ENCODE results near the gene PYGO2. TPM values are rescaled to one million over a fixed set of nuclear protein-coding genes. Genes with fewer than 3 reads are reported as not detected.
"Not testable (repeated sequence)": the region's sequence is repeated elsewhere in the genome, so short reads cannot be mapped to it uniquely, and the experiment has no call there.

PYGO2 gene
- total RNA-seq, 1 experiment from 2014 or later, result 37.4 TPM

DNA sequence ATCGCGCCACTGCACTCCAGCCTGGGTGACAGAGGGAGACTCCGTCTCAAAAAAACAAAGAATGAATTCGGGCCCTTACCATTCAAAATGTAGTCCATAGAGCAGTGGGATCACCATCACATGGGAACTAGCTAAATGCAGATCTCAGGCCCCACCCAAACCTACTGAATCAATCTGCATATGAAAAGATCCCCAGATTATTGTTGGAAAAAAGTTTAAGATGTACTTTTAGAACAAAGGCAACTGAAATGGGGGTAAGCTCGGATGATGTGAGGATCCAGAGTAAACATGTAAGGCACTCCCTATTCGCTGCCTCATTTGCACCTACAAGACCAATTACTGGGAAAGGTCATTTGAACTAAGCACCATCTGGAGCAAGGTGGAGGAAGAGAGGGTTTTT lies 20.8 kb upstream of the PYGO2 start:
- CTCF ChIA-PET, result interaction anchor here (0.7 to 5.8 kb wide), 10 partner anchors 9 to 104 kb away, joined by 3 to 50 read pairs (median 8); partner anchors contain the start of genes ADAM15, CKS1B, LENEP and PYGO2
- H3K36me3 Mint-ChIP-seq, result peaks cover 38% of the 10 kb centered on the region
- no peaks in the 10 kb centered on the region for H3K27me3 Mint-ChIP-seq (ENCODE audit: low read depth)
- H3K4me3 Mint-ChIP-seq, result no peak overlapping the region
- TF ChIP-seq, protein P1, sequence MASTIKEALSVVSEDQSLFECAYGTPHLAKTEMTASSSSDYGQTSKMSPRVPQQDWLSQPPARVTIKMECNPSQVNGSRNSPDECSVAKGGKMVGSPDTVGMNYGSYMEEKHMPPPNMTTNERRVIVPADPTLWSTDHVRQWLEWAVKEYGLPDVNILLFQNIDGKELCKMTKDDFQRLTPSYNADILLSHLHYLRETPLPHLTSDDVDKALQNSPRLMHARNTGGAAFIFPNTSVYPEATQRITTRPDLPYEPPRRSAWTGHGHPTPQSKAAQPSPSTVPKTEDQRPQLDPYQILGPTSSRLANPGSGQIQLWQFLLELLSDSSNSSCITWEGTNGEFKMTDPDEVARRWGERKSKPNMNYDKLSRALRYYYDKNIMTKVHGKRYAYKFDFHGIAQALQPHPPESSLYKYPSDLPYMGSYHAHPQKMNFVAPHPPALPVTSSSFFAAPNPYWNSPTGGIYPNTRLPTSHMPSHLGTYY (CRISPR knock-in tag; IDR thresholded peaks at IDR 0.05), result 0 out of 2 replicates have a peak, but pooled peaks have one; percentile 21
- TF ChIP-seq, protein P2, sequence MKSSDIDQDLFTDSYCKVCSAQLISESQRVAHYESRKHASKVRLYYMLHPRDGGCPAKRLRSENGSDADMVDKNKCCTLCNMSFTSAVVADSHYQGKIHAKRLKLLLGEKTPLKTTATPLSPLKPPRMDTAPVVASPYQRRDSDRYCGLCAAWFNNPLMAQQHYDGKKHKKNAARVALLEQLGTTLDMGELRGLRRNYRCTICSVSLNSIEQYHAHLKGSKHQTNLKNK (CRISPR knock-in tag; IDR thresholded peaks at IDR 0.05), result no peak
- POLR2A ChIA-PET, result interaction anchor here (1.4 to 3.7 kb wide), 6 partner anchors 11 to 46 kb away, joined by 3 to 123 read pairs (median 10); partner anchors contain the start of genes PMVK, PYGO2, SHC1 and ZBTB7B
- DNase-seq (ENCODE audit: low spot score) (no peak), ATAC-seq (peak; percentile 4; the same call in 1 of the 2 replicates)
- no peak overlapping the region for H3K27ac Mint-ChIP-seq
- H3K9me3 Mint-ChIP-seq, result no peaks in the 10 kb centered on the region
- H3K4me1 Mint-ChIP-seq, result peaks cover 10% of the 10 kb centered on the region

DNA sequence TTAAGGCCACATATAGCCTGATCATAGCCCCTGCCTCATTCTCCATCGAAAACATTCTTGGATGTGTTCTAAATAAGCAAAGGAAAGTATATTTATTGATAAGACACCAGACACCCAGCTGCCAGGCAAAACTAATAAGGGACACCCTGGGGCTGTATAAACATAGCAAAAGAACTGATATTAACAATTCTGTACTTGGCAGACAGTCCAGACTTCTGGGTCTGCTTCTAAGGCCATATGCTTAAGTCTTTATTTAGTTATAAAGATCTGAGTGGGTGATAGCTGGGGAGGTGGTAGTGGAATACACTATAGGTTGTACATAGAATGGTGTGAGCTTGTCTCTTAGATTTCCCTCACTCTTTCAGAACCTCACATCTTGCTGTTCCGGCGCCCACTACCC lies 16.8 kb upstream of the PYGO2 start:
- POLR2A ChIA-PET, result no interaction called here

DNA sequence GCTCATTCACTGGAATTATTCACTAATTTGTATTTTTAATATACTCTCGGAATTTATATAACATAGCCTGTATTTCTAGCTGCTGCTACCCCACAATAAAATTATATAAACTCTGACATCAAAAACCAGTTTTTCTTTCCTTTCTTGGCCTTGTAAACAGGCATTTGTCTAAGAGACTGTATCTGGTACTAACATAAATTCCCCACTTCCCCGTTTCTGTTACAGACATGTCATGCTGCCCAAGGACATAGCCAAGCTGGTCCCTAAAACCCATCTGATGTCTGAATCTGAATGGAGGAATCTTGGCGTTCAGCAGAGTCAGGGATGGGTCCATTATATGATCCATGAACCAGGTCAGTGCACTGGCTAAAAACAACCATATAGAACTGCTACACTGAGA lies 16.2 kb upstream of the PYGO2 start:
- H3K4me1 Mint-ChIP-seq; H3K9me3 Mint-ChIP-seq; H3K4me3 Mint-ChIP-seq; POLR2A ChIA-PET; H3K27me3 Mint-ChIP-seq (ENCODE audit: low read depth); DNase-seq (ENCODE audit: low spot score); ATAC-seq: not testable (repeated sequence)
- CTCF ChIA-PET, result interaction anchor here (4.3 kb wide), 1 partner anchor 22 kb away, joined by 14 read pairs; no protein-coding TSS in a partner anchor
- Mint-ChIP-seq H3K27ac (peak overlapping the region; percentile 64; the same call in 1 of the 2 replicates), H3K36me3 (peaks cover 34% of the 10 kb centered on the region)

More for the DNA sequence above, 16.8 kb upstream of the PYGO2 start:
- no peaks in the 10 kb centered on the region for H3K27me3 Mint-ChIP-seq (ENCODE audit: low read depth)
- H3K36me3 Mint-ChIP-seq, result peaks cover 34% of the 10 kb centered on the region
- peaks cover 2% of the 10 kb centered on the region; the same call in 1 of the 2 replicates for H3K4me1 Mint-ChIP-seq
- CTCF ChIA-PET, result interaction anchor here (4.3 kb wide), 1 partner anchor 21 kb away, joined by 14 read pairs; no protein-coding TSS in a partner anchor
- no peak overlapping the region for H3K4me3 Mint-ChIP-seq
- DNase-seq (ENCODE audit: low spot score) (no peak), ATAC-seq (no peak)
- no peak for TF ChIP-seq ZBTB21 (CRISPR knock-in tag; IDR thresholded peaks at IDR 0.05; ENCODE audit: borderline replicate concordance)
- TF ChIP-seq GTF2I (CRISPR knock-in tag; conservative IDR thresholded peaks at IDR 0.05), result no peak
- TF ChIP-seq, protein P3, sequence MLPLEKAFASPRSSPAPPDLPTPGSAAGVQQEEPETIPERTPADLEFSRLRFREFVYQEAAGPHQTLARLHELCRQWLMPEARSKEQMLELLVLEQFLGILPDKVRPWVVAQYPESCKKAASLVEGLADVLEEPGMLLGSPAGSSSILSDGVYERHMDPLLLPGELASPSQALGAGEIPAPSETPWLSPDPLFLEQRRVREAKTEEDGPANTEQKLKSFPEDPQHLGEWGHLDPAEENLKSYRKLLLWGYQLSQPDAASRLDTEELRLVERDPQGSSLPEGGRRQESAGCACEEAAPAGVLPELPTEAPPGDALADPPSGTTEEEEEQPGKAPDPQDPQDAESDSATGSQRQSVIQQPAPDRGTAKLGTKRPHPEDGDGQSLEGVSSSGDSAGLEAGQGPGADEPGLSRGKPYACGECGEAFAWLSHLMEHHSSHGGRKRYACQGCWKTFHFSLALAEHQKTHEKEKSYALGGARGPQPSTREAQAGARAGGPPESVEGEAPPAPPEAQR (CRISPR knock-in tag; IDR thresholded peaks at IDR 0.05), result no peak
- TF ChIP-seq, protein P4, sequence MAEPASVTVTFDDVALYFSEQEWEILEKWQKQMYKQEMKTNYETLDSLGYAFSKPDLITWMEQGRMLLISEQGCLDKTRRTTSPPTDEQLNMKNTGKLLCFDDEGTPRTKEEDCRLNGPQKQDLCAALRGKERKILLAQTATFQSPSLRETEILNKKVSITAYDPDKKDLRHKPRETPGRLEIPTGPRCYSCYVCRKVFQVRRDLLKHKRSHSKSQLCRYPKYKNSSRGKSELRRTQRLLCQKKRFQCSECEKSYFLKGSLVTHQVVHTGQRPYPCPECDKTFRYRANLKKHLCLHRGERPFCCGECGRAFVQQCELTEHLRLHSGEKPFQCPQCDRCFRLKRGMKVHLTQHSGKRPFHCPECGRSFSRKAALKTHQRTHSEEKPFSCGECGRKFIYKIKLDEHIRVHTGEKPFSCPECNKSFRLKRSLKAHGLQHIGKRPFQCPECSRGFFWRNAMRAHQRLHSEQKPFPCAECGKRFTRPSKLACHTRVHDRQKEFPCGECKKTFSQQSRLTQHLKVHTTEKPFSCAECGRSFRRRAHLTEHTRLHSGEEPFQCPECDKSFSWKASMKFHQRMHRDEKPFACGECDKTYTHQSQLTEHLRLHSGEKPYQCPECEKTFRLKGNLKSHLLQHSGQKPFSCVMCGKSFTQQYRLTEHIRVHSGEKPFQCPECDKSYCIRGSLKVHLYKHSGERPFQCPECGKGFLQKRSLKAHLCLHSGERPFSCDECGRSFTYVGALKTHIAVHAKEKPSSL (CRISPR knock-in tag; conservative IDR thresholded peaks at IDR 0.05), result no peak
- TF ChIP-seq ZNF317 (CRISPR knock-in tag; IDR thresholded peaks at IDR 0.05; ENCODE audit: borderline replicate concordance, low read depth), result no peak
- TF ChIP-seq CREM (CRISPR knock-in tag; IDR thresholded peaks at IDR 0.05), result no peak
- TF ChIP-seq NR2C2 (CRISPR knock-in tag; IDR thresholded peaks at IDR 0.05), result no peak
- TF ChIP-seq GABPB1 (CRISPR knock-in tag; IDR thresholded peaks at IDR 0.05), result no peak
- H3K27ac Mint-ChIP-seq, result no peak overlapping the region
- H3K9me3 Mint-ChIP-seq, result no peaks in the 10 kb centered on the region

DNA sequence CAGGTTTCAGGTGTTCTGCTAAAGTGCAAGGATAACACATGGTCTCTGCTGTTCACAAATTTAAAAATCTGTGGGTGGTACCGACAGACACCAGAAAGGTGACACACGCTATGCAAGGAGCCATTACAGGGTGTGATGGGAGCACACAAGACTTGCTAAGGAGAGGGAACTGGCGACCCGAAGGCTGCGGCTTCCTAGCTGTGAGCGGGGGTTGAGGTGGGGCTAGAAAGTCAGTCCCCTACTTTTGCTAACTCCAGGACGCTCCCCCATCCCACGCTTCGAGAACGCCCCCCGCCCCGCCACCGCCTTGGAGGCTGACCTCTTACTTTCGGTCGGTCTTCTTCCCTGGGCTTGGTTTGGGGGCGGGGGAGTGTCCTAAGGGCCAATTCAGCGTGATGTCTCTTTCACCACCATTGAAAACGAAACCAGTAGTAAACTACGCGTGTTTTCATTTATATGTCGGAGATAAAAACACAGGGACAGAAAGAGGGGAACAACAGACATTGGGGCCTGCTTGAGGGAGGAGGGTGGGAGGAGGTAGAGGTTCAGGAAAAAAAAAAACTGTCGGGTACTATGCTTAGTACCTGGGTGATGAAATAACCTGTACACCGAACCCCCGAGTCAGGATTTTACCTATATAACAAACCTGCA lies 14.0 kb upstream of the PYGO2 start:
- H3K4me1 Mint-ChIP-seq, result peaks cover 23% of the 10 kb centered on the region

More for the DNA sequence above, 14.0 kb upstream of the PYGO2 start:
- Mint-ChIP-seq H3K27me3 (ENCODE audit: low read depth) (no peaks in the 10 kb centered on the region), H3K36me3 (peaks cover 24% of the 10 kb centered on the region), H3K27ac (no peak overlapping the region), H3K4me3 (no peak overlapping the region), H3K9me3 (no peaks in the 10 kb centered on the region)
- CTCF ChIA-PET, result interaction anchor here (0.6 to 4.3 kb wide), 4 partner anchors 24 to 87 kb away, joined by 3 to 20 read pairs (median 8); partner anchors contain the start of gene EFNA4
- no peak for ATAC-seq
- POLR2A ChIA-PET, result interaction anchor here (1.8 kb wide), 1 partner anchor 24 kb away, joined by 6 read pairs; no protein-coding TSS in a partner anchor
- DNase-seq (ENCODE audit: low spot score), result peak; percentile 46
- TF ChIP-seq CBFB (CRISPR knock-in tag; IDR thresholded peaks at IDR 0.05; ENCODE audit: low read depth) (no peak), PRRX2 (CRISPR knock-in tag; IDR thresholded peaks at IDR 0.05) (0 out of 2 replicates have a peak, but pooled peaks have one; percentile 7)

Data from WTC11 (cell line).